SKM-1 treated with dmso at 0.1 percent for 144 hours (cell line): ENCODE measurements around the gene SERPINB13.
A peak's percentile ranks its signal among the peaks of the same experiment; 100 is the strongest.

Experiments used
- DNase-seq: peaks from one replicate; lab custom pipeline; 2025; ENCODE audit not compliant: unreplicated experiment; lab: John Stamatoyannopoulos, UW

Gene SERPINB13, protein sequence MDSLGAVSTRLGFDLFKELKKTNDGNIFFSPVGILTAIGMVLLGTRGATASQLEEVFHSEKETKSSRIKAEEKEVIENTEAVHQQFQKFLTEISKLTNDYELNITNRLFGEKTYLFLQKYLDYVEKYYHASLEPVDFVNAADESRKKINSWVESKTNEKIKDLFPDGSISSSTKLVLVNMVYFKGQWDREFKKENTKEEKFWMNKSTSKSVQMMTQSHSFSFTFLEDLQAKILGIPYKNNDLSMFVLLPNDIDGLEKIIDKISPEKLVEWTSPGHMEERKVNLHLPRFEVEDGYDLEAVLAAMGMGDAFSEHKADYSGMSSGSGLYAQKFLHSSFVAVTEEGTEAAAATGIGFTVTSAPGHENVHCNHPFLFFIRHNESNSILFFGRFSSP

DNA sequence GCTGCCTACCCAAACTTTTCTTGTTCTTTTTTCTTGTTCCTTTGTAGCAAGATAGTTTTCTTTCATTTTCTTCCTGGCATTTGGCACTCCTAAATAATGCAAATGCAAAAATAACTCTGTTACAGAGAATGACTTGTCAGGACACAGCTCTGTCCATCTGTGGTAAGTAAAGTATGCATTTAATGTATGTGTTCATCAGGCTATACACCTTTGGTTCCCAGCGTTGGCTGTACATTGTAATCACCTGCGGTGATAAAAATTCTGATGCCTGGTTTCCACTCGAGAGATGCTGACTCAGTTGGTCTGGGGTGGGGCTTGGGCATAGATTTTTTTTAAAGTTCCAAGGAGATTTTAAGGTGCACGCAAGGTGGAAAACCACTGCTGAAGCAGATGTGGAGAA lies at the start of gene SERPINB13:
SERPINB13 (plus strand) TSS at position 378 of the 400 bp plus-strand sequence. CDS start 1,325 bp downstream, outside the sequence.
- no peak for DNase-seq

GRCh38 chr18:63539904-63540510 lies 47.1 kb upstream of the SERPINB13 start:
- DNase-seq: no peak

- DNase-seq: no peak
Measured at GRCh38 chr18:63542069-63542468, 45.1 kb upstream of the SERPINB13 start, which contains the start of gene SERPINB12. SERPINB12 (plus strand) TSS chr18:63542369; CDS start chr18:63556160, 13,791 bp downstream.

- DNase-seq: no peak
Measured at GRCh38 chr18:63544017-63544416, 43.1 kb upstream of the SERPINB13 start.

DNA sequence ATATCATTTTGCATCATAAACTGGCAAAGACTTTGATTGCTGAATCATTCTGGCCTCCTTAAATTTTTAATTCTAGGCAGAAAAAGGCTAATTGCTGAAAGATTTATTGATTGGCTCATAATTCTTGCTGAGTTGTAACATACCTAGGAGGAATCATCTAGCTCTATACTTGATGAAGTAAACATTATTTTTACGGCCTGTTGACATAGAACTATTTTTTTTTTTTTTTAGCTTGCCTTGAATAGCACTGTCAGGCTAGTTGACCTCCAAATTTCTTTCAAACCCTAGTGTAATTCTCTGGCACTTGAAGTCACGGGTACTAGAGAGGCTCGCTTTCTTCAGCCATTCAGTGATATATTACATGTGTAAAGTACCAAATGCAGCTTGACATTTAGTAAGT lies 42.1 kb upstream of the SERPINB13 start:
- DNase-seq: no peak

- DNase-seq: no peak
Measured at GRCh38 chr18:63550068-63550467, 37.1 kb upstream of the SERPINB13 start.

- DNase-seq: no peak
Measured at GRCh38 chr18:63551769-63552168, 35.4 kb upstream of the SERPINB13 start.

DNA sequence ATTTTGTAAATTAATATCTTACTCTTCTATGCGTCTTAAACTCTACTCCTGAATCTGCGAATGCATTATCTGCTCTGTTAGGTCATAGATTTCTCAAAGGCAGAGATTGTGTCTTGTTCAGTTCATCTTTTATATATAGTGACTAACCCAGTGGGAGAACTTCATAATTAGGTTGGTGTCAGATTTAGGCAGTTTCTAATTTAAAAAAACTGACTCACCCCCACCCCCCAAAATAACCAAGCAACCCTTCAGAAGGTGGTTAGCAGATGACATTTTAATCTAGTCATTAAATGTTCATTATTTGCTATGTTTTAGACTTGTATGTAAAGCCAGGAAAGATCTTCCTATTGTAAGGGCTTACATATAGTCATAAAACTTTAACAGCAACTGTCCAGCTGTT lies 34.6 kb upstream of the SERPINB13 start:
- DNase-seq: no peak

DNA sequence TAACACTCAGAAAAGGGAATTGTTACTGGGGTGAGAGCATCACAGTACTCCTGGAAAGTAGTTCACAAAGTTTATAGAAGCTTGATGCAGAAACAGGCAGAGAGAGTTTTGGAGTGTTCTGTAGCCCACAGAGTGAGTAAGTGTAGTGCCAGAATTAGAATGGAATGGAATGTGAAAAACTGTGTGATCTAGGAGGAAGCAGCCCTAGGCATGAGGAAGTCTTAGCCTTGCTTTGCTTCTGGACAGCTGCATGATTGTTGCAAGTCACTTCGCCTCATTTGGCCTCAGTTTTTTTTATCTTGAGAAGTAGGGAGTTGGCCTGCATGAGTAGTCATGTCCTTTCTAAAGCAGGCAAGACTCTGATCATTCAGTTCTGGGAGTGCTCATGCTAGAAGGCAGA lies 34.1 kb upstream of the SERPINB13 start:
- peak; percentile 82 for DNase-seq

- no peak for DNase-seq
Measured at GRCh38 chr18:63559567-63560491, 27.3 kb upstream of the SERPINB13 start.

- DNase-seq: no peak
Measured at GRCh38 chr18:63562284-63562683, 24.9 kb upstream of the SERPINB13 start.

DNA sequence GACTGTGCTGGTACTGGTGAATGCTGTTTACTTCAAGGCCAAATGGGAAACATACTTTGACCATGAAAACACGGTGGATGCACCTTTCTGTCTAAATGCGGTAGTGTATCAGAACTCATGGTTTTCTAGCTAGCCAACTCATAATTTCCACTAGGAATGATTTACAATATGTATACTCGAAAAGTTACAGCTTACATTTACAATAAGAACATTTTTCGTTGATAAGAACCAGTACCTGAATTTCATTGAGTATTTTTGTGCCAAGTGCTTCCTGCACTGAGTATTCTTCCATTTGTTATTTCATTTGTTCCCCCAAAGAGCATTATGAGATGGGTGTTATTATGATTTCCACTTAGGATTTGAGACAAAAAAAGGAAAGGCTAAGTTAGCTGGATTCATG lies 23.1 kb upstream of the SERPINB13 start:
- no peak for DNase-seq

- no peak for DNase-seq
Measured at GRCh38 chr18:63564561-63564960, 22.6 kb upstream of the SERPINB13 start.

DNA sequence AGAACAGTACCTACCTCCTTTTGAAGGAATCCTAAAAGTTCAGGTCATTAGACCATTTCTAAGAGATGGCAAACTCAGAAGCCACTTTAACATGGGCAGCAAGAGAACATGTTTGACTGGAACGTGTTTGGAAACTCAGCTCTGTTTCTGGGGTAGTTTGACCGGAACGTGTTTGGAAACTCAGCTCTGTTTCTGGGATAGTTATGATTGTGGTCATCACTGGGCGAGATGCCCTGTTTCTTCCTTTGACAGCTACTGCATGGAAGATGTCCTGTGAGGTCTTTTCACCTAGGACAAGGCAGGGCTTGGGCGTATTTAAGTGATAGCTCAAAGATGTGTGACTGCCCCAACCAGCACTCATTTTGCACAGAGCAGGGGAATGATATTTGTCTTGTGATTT lies 19.9 kb upstream of the SERPINB13 start:
- DNase-seq: no peak

GRCh38 chr18:63567825-63568224 lies 19.3 kb upstream of the SERPINB13 start:
- DNase-seq: no peak

- DNase-seq: no peak
Measured at GRCh38 chr18:63570721-63571120, 16.4 kb upstream of the SERPINB13 start.

DNA sequence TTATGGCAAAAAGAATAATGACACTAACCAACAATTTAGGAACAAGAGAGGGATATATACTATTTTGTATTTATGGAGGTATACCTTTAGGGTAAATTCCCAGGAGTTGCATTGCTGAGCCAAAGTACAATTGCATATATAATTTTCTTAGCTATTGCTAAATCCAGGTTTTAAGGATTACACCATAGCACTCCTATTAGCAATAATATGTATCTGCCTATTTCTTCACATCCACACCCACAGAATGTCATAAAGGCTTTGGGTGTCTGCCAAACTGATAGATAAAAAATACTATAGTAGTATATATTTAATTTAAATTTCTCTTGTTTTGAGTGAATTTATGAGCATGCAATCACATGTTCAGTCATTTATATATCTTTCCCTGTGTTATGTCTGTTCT lies 11.5 kb upstream of the SERPINB13 start:
- DNase-seq: no peak

GRCh38 chr18:63578357-63578958 lies 8.7 kb upstream of the SERPINB13 start:
- DNase-seq: peak; percentile 31

GRCh38 chr18:63579616-63580015 lies 7.5 kb upstream of the SERPINB13 start:
- DNase-seq: no peak

DNA sequence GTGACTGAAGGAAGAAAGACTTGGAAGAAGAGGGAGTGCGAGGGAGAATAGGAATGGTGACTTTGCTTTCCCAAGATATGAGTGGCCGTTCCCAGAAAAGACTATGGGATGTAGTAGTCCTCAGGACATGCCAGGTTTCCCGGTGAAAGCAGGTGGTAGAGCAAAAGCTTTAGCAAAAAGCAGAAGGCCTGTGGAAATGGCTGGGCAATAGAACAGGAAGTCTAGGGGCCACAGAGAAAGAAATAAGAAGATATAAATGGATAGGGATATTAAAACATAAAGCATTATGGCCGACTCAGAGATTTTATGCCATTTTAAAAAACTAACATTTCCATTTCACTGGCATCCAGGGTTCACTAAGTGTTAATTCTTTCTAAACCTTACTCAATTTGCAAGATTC lies 1.2 kb upstream of the SERPINB13 start:
- DNase-seq: no peak

- DNase-seq: no peak
Measured at GRCh38 chr18:63586431-63586830, 712 bp upstream of the SERPINB13 start.
